Measurements from ENCODE around the gene AKNA.

Gene AKNA

DNA sequence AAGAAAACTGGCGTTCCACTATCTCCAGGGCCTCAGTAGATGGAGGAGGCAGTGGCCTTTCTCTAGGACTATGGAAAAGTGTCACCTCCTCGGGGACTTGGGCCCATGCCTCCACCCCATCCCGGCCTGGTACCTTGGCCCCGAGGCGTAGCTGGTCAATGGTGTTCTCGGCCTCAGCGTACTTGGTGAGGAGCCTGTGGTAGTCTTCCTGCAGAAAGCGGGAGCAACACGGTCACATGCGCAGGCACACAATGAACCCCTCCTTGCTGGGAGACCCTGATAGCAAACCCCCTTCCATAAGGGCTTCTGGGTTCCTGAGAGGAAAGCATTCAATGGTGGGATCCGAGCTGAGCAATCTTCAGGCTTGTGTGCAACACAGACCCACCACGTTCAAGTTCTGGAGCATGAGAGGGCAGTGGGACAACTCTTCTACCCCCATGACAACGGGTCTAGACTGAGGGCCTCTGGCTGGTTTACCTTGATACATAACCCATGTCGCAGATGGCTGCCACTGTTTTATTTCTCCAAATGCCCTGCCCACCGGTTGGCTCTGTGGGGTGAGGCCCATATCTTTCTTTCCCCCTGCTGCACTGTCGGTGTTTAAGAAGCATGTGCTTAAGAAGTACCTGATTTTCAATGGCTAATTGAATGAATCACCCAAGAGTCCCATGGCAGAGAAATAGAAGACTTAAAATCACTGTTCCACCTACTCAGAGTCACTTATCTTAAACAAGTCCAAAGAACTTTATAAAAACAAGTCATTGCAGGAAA lies 13.6 kb downstream of the AKNA start:
- no peak for DNase-seq (ENCODE audit: low spot score)

DNA sequence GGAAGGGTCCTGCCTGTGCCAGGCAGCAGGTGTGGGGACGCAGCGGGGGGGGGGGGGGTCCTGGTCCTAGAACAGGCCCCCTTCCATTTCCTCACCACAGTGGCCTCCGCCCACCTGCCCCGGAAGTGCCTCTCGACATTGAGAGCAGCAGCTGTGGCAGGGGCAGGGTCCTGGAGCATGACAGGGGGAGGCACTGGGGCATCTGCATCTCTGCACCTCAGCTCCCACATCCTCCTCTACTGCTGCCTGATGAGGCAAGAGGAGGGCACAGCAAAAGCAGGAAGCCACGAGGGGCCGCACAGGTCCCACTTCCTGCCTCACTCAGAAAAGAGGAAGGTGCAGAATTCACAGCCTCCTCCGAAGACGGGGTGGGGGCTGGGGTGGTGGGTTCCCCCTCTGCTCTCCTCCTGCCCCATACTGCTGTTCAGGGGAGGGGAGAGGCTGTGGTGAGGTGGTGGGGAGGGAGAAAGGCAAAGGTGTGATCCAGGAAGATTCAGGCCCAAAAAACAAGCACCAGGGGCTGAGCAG lies 14.8 kb downstream of the AKNA start:
- DNase-seq (ENCODE audit: low spot score), result peak; percentile 93

DNA sequence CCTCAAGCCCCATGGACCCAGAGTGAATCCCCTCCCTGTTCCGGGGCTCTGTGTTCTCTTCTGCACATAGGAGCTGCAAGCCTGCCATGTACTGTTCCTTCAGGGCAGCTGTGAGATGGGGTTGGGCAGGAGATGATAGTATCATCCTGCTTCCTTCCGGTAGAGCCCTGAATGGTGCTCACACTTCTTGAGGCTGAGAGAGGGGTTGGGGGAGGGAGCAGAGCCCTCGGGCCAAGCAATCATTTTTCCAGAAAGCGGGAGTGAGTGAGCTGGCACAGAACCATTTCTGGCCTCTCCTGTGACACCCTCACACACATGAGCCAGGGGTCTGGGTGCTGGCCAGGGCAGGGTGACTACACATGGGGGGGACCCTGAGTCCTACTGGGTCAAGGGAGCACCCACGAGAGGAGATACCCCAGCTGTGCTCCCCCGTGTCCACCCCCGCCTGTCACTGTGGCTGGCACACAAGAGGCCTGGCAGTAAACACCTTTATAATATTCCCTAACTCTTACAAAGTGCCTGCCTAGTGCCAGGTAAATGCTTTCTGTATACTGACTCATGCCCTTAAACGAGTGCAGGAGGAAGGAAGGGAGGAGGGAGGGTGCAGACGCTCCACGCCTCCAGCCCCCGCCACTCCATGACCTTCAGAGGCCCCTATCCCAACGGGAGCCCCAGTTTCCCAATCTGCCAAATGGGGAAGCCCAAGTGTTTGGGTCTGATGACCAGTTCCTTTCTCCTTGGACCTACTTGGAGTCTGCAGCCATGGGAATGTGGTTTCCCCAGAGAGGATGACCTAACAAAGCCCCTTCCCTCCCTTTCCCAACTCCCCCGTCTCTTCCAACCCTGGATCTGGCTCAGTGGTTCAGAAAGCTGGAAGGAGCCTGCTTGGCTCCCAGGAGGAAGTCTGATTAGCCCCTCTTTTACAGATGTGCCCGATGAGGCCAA lies 15.5 kb downstream of the AKNA start:
- DNase-seq (ENCODE audit: low spot score), result peak; percentile 81

DNA sequence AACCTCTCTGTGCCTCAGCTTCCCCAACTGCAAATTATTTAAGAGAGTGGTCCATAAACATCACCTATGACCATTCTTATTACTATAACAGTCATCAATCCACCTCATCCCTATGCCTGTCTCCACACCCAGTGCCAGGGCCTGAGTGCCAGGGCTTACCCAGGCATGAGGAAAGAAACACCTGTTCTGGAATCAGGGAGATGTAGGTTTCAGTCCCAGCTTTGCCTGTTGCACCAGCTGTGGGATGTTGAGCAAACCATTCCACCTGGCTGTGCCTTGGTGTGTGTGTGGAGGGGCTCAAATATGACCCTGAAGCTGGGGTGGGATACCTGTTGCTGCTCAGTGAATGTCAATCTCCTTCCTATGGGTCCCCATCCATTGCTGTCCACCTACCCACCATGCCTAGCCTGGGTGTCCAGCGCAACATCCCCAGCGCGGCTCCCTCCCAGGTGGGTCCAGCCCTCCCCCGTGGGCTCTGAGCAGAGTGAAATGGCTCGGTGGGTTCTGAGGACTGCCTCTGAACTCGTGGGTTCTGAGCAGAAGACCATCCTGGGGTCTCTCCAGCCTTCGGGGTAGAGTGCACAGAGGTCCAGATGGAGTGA lies 16.3 kb downstream of the AKNA start:
- no peak for DNase-seq (ENCODE audit: low spot score)

DNA sequence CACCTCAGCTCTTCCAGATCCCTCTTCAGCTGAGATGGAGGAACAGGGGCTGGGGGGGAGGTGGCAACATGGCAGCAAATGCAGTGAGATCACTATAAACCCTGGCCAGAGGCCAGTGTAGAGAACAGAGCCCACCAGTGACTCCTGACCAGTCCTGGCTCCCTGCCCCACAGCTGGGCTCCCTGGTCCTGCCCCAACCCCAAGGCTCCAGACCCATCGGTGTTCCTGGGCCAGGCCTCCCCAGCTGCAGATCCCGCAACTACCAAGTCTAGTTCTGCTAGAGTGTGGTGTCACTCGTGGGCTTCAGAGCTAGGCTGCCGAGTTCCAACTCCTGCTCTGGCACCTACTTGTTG lies 16.8 kb downstream of the AKNA start:
- no peak for DNase-seq (ENCODE audit: low spot score)

DNA sequence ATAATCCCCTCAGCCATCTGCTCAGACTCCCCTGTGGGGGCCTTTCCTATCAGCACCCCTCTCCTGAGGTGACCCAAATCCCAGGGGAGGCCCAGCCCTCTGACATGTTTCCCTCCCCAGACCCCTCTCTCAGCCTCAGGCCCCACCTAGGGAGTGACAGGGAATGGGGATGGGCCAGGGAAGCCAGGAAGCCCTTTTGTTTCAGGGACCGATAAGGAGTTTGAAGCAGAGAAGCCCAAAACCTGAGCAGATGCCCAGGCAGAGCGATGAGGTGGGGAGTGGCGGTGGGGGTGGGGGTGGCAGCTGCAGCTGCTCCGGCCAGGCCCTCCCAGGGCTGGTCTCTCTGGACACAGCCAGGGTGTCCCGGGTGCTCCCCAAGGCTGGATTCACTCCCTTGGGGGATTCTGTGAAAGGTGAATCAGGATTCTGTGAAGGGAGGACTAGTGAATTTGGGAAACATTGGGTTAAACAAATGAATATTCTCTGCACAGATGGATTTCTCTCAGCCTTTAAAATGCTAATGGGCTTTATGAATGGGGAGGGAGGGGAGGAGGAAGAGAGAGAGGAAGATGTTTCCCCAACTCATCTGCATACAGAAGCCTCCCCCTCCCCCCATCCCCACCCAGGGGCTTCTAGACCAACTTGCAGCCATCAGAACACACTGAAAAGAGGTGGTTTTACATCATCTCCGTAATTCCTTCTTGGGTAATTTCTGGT lies 17.4 kb downstream of the AKNA start:
- DNase-seq (ENCODE audit: low spot score), result no peak

DNA sequence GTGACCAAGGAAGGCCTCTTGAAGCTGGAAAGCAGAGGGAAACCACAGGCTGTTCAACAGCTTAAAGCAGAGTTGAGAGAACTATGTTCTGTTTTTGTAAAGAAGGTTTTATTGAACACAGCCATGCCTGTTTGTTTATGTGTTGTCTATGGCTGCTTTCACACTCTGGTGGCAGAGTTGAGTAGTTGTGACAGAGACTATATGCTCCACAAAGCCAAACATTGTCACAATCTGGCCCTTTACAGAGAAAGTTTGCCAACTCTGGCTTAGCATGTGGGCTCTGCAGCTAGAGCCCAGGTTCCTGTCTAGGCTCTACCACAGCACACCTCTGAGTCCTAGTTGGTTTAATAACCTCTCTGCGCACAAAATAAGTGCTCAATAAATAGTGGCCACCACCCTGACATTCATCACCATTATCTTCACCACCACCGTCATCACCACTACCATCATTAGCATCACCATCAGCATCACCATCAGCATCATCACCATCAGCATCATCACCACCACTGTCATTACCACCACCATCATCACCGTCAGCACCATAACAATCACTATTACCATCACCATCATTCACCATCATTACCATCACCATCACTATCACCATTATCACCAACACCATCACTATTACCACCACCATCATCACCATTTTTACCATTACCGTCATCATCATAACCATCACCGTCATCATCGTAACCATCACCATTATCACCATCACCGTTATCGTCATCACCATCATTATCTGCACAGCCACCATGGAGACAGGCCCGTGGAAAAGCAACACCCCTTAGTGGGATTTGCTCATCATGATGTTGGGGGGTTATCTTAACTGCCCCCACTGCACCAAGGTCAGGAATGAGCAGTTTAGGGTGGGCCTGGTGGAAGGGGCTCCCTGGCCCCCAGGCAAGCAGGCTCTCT lies 18.3 kb downstream of the AKNA start:
- no peak for DNase-seq (ENCODE audit: low spot score)

DNA sequence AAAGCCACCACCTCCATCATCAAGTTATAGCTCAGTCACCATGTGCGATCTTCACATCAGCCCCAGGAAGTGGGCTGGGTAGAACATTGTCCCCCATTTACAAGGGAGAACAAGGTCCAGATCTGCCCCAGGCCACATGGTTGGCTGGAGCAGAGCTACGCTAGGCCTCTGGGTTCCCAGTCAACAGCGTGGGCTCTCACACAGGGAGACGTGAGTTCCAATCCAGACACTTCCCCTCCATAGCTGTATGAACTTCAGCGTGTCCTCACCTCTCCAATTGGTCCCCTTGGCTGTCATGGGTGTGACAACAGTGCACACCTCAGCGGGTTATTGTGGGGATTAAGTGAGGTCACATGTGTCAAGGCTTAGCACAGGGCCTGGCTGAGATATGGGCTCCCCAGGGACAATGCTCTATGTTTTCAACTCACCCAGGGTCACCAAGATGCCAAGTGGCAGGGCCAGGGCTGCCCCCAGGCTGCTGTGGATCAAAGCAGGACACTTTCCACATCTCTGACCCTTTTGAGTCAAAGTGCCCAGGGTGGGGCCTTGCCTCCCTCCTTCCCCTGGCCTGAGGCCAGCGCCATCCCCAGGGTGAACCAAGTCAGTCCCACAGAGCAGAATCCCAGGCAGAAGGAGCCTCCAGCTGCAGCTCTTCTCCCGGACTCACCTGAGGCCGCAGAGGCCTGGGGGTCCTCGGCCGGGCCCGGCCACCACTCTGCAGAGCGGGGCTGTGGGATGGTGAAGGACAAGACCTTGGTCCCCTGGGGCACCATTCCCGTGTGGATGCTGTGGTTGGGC lies 19.8 kb downstream of the AKNA start:
- no peak for DNase-seq (ENCODE audit: low spot score)

DNA sequence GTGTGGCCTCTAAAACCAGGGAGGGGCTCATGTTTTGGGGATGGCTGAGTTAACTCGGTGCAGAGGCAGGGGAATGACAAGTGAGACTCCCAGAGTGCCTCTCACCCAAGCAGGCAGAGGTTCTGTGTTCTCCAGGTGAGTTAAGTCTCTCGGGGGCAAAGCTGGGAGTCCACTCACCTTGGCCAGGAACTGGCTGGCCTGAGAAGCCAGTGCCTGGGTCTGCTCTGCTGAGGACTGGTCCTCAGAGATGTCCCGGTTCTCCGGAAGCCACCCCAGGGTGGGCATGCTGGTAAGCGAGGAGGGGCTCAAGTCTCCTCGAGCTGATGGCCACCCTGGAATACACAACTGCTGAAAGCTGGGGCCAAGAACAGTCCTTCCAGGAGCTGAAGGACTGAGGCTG lies 20.4 kb downstream of the AKNA start:
- DNase-seq (ENCODE audit: low spot score), result no peak

DNA sequence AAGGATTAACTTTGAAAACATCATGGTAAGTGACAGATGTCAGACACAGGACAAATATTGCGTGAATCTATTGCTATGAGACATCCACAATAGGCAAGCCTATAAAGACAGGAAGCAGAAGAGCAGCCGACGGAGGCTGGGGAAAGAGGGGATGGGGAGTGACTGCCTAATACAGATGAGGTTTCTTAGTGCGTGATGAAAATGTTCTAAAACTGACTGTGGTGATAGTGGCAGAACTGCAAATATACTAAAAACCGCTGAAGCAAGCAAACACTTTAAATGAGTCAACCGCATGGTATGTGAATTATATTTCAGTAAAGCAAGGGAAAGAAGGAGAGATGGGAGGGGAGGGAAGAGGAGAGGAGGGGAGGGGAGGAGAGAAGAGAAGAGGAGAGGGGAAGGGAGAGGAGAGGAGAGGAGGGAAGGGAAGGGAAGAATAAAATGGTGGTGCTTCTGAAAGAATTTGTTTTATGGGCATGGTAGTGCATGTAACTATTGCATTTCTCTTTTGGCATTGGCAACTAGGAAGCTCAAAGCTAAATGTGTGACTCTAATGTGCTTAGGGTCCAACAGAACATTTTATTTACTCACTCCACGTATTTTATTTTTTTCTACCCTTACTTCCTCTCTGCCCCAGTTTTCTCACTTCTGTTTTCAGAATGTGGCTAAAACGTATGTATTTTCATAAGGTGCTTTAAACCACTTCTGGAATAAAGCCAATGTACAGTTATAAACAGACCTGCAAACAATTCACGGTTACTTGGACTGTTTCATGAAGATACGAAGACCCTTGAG lies 21.3 kb downstream of the AKNA start:
- peak; percentile 70 for DNase-seq (ENCODE audit: low spot score)

DNA sequence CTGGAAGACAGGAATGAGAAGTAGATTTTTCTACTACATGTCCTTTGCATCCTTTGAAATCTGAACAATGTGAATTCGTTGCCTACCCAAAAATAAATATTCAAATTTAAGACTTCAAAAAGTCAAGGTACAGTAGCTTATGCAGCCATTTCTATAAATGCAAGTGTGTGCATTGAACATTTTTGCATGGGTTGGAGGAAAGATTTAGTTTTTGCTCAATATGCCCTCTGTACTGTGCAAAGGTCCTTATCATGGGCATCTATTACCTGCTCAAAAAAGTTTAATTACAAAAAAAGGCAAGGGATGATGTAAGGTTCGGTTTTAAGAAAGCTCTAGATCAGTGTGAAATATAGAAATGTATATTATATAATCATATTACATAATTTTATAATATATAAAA lies 22.6 kb downstream of the AKNA start:
- DNase-seq (ENCODE audit: low spot score), result no peak

DNA sequence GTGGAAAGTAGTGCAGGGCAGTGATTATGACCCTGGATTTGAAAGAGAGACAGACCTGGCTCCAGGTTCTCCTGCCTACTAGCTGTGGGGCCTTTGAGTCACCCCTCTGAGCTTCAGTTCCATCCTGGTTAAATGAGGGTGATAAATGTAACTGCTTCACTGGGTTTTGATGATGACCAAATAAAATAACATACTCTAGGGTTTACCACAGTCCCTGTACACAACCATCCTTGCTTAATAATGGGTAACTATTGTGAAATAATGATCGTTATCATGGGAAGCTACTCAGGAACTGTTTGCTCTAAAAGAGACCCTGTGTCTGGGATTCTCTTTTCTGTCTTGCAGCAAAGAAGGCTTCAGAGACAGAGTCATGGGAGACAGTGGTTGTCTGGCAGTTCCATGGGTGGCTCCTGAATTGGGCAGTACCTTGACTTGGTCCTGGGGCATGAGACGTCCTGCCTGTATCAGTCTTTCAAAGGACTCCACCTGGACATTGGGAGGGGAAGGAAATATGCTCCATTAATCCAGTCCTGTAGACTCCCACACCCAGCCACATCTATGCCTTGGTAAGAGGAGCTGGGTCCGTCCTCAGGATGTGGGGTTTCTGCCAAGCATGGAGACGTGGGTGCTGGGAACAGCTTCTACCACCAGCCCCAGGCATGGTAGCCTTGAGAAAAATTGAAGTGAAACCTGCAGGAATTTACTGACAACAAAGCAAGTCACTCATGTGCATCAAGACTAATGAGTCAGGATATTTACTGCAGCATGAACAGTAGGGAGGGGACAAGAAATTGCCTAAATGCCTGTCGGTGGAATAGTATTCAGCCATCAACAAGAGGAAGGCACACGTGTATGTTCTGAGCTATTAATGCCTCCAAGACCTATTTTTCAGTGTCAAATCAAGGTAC lies 23.4 kb downstream of the AKNA start:
- DNase-seq (ENCODE audit: low spot score), result no peak

DNA sequence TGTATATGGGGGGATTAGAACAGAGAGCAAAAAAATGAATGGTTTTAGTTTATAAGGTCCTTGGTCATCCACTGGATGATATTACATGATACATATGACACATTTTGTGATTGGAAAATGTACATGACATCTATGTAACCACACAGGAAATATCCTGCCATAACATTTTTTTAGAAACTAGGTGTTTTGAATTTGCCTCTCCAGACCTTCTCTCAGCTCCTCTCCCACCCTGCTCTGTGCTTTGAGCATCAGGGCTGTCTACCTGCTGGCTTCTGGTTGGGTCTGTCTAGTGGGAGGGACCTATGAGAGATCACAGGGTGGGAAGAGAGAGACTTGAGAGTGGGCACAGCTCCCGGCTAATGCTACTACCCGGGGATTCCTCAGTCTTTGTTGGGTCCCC lies 24.4 kb downstream of the AKNA start:
- no peak for DNase-seq (ENCODE audit: low spot score)

DNA sequence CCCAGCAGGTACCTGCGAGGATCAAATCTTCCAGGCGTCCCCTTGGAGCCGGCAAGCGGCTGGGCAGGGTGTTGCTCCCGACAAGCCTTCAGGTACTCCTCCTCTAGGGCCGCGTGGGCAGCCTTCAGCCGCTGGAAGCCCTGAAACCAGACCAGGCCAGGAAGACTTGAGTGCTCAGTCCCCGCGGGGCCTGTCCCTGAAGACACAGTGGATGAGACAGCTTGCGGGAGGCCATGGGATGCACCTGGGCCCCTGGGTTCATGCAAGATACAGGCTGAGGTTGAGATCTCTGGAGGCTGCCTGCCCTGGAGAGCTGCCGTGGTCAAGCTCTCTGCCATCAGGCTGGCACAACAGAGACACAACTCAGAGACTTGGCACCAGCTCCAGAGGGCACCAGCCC lies 25.4 kb downstream of the AKNA start:
- DNase-seq (ENCODE audit: low spot score), result no peak

DNA sequence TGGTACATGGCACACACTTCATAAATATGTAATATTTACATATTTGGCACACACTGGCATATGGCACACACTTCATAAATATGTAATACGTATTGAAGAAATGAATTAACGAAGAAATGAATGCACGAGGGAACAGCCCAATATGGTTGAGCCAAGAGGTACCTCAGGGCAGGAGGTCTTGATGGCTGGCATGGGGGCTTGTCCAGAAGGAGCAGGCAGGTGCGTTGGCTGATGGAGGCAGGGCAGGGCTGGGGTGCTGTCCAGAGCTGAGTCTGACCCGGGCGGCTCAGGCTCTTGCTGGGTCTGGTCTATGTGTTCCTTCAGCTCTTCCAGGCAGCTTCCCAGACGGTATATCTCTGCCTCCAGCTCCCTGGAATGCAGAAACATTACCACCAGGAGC lies 26.2 kb downstream of the AKNA start:
- DNase-seq (ENCODE audit: low spot score), result no peak

DNA sequence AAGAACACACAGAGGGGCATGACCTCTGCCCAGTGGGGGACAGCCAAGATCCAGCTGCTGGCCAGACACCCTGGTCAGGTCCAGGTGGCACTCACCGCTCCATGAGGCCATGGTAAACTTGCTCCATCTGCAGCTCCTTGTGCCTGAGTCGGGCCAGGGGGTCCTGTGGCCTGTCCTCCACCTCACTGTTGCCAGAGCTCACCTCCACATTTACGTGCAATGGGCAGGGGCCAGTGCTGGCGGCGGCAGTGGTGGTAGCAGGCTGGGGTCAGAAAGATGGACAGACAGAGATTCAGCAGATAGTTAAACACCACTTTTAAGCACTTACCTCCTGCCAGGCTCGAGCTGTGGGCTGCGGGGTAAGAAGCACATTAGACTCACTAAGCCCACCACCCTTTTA lies 28.0 kb downstream of the AKNA start:
- DNase-seq (ENCODE audit: low spot score), result no peak

DNA sequence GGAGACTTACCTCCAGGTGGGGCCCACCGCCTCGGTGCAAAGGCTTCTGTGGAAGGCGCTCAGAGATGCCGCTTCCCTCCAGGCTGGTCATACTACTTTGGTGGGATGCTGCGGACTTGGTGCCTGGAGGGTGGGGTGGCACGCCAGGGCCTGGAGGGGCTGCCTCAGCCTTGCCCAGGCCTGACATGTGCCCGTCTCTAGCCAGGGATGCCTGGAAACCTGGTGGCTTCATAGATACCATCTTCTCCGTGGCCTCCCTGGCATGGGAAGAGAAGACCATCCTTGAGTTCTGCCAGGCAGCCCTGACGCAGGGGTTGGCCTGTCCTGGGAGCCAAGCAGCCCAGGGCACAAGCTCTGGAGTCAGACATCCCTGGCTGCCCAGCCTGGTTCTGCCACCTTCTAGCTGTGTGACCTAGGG lies 29.9 kb downstream of the AKNA start:
- no peak for DNase-seq (ENCODE audit: low spot score)

DNA sequence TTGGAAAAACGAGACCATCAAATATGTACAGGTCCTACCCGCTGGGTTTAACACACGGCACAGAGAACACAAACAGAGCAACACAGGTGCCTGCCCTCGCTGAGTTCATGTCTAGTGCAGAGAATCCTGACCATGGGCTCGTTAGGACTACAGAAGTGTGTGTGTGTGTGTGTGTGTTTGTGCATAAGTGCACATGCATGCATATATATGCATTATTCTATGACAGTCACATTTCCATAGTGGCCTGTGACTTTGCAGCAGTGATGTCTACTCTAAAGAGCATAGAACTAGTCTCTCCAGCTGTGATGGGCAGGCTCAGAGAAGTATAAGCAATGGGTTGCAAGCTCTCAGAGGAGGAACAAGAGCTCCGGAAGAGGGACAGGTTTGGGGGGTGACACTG lies 30.4 kb downstream of the AKNA start:
- DNase-seq (ENCODE audit: low spot score), result no peak

Data from activated CD4-positive, alpha-beta T cell treated with anti-CD3 and anti-CD28 coated beads, Interleukin-2, Interleukin-4, amounts not matched to agents 100 ng/mL and 50 ng/mL, durations not matched to agents 16 hours and 8 hours (primary cell).